NCI-H2107 treated with DMSO at 0.1 percent for 48 hours (cell line): ENCODE measurements around the gene SAV1.
"Not testable (repeated sequence)": the region's sequence is repeated elsewhere in the genome, so short reads cannot be mapped to it uniquely, and the experiment has no call there.

ENCODE experiments used
- DNase-seq: peaks from one replicate; lab custom pipeline; 2025; ENCODE audit not compliant: unreplicated experiment; lab: John Stamatoyannopoulos, UW

Gene SAV1

DNA sequence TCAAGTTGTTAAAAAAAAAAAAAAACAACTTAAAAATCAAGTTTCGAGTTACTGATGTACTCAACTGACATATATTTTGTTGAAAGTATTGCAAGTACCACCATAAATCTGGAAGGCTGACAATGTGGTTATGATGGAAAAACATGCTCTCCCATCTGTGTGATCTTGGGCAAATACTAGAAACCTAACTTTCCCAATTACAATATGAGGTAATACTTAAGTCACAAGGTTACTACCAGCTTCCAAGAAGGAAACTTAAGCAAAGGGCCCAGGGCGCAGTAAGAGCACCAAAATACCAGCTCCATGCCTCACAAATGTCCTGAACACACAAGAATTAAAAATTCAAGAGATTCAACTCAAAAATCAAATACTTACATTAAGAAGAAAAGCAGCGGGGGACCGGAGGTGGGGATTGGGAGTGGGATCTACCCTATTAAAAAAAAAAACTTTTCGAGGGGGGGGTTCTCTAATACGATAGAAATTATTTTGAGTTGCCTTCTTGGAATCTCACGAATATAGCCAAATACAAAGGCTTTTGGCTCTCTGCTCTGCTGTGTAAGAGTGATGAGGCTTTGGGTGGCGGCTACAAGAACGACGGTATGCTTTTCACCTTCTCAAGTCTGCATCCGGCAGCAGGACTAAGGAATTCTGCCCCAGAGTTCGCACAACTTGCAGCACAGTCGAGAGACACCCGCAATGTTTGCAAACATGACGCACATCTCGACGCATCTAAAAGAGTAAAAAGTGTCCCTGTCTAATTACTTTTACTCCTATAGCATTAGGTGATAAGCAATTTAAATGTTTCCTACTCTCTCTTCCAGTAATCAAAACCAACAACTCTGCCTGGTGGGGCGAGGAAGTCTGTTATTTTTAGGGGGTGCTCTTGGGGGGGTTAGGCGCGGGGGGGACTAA is 1.1 kb downstream of the SAV1 start:
- peak; percentile 36 for DNase-seq

- not testable (repeated sequence) for DNase-seq
Measured at GRCh38 chr14:50665300-50665699, 2.8 kb downstream of the SAV1 start.

GRCh38 chr14:50664579-50664978 is 3.5 kb downstream of the SAV1 start:
- not testable (repeated sequence) for DNase-seq

- no peak for DNase-seq
Measured at GRCh38 chr14:50659327-50659974, 8.7 kb downstream of the SAV1 start.

DNA sequence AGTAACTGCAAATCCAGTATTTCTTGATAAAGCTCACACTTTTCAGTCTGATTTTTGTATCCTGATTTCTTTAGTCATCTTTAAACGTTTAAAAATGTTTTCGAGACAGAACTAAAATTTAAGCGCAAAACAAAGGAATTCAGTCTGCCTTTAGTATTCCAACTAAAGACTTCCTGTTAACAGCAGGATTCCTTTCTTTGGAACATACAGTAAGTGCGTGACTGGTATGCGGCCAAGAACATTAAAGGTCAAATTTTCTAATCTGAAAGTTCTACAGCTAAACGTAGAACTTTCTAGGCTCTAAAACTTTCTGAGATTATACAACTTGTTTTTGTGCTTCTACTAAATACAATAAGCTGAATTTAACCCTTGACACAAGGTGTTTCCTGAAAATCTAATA is 9.9 kb downstream of the SAV1 start:
- no peak for DNase-seq

GRCh38 chr14:50657753-50658152 is 10.4 kb downstream of the SAV1 start:
- no peak for DNase-seq

DNA sequence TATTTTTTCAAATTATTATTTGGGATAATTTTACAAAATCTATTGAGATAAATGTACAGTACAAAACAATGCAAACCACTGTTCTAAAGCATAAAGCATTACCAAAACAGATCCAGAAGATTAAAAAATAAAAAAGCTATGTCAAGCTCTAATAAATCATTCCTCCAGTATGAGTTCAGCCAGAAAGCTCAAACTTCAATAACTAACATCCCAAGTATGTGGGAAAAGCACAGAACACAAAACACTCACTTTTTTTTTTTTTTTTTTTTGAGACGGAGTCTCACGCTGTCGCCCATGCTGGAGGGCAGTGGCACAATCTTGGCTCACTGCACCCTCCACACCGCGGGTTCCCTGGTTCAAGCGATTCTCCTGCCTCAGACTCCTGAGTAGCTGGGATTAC is 11.3 kb downstream of the SAV1 start:
- no peak for DNase-seq

DNA sequence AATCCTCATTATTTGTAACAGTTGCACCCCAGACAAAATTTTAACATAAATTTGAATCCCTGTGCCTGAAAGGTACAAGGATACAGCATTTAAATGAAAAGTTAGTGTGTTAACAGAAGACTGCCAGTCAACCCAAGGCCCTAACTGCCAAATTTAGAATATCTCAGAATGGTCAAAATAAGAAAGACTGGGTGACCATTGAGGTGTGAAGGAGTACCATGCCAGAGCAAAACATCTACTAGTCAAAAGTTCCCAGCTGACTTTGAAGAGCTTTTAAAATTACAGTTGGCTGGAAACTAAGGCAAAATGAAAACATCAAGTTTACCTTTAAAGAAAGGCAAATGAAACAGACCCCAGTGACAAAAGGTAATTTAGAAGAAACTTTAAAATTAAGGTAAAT is 18.4 kb downstream of the SAV1 start:
- no peak for DNase-seq

GRCh38 chr14:50647753-50648152 is 20.4 kb downstream of the SAV1 start:
- no peak for DNase-seq

DNA sequence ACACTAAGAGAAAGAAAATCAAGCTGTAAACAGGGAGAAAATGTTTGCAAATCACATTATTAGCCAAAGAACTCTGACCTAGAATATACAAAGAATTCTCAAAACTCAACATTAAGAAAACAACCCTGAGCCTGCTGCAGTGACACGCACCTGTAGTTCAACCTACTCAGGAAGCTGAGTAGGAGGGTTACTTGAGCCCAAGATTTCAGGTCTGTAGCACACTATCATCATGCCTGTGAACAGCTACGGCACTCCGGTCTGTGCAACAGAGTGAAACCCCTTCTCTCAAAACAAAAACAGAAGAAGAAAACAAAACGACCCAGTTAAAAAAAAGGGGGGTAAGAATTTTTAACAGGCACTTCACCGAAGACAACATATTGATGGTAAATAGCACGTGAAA is 20.8 kb downstream of the SAV1 start:
- no peak for DNase-seq

DNA sequence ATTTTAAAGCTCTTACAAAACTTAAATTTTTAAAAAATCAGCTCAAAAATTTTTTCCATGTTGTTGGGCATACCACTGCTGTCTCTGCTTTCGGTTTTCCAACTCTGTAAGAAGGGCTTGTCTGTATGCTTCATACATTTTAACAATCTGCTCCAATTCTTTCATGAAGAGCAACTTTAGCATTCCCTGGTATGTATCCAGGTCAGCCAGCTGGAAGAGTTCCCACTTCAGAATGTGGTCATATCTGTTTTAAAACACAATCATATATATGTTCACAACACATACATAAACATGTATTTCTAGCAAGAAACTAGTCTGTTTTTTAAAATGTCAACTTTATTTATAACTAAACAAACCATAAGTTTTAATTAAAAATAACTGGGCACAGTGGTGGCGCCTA is 33.0 kb downstream of the SAV1 start:
- DNase-seq = no peak

GRCh38 chr14:50633954-50634353 is 34.2 kb downstream of the SAV1 start:
- no peak for DNase-seq

- no peak for DNase-seq
Measured at GRCh38 chr14:50631408-50631821, 36.7 kb downstream of the SAV1 start.

DNA sequence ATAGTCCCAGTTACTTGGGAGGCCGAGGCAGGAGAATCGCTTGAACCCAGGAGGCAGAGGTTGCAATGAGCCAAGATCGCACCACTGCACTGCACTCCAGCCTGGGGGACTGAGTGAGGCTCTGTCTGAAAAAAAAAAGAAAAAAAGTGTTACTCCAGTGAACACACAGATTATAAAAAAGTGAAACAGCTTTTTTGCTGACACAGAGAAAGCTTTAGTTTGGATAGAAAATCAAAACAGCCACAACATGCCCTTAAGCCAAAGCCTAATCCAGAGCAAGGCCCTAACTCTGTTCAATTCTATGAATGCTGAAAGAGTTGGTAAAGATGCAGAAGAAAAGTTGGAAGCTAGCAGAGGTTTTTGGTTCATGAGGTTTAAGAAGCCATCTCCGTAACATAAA is 43.2 kb downstream of the SAV1 start:
- not testable (repeated sequence) for DNase-seq

GRCh38 chr14:50624447-50624846 is 43.7 kb downstream of the SAV1 start:
- DNase-seq = no peak

GRCh38 chr14:50622978-50623377 is 45.1 kb downstream of the SAV1 start:
- no peak for DNase-seq

DNA sequence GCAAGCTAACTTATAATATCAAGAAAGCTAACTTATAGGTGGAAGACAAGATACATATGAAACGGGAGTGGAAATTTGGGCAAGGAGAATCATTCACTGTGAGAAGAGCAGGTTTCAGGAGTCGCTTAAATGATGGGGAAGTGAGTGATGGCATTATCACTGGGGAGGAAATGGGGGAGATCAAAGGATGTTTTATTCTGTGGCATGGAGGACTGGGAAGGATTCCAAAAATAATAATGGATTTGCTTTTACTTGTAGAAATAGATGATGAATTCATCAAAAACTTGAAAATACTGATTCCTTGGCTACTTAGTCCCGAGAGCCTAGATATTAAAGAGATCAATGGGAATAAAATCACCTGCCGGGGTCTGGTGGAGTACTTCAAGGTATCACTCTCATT is 47.8 kb downstream of the SAV1 start:
- DNase-seq = no peak

- DNase-seq = peak; percentile 51
Measured at GRCh38 chr14:50619569-50620141, 48.5 kb downstream of the SAV1 start.

GRCh38 chr14:50616275-50616674 is 51.8 kb downstream of the SAV1 start:
- no peak for DNase-seq

DNA sequence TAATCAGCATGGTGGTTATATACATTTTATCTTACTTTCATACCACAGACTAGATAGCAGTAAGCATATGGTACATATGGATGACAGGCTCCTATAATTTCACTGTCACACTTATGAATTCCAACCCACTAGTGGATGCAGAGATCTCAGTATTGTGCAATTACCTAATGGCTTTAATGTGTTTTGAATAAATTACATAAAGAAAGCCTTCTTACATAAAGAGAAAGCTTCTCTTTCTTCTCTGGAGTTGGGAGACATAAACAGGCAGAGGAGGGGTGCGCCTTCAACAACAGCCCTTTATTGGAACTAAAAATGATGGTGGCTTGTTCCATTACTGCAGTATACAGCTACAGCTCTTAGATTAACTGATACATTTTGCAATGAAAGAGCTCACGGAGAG is 52.6 kb downstream of the SAV1 start:
- DNase-seq = no peak

GRCh38 chr14:50615056-50615455 is 53.0 kb downstream of the SAV1 start:
- DNase-seq = no peak

DNA sequence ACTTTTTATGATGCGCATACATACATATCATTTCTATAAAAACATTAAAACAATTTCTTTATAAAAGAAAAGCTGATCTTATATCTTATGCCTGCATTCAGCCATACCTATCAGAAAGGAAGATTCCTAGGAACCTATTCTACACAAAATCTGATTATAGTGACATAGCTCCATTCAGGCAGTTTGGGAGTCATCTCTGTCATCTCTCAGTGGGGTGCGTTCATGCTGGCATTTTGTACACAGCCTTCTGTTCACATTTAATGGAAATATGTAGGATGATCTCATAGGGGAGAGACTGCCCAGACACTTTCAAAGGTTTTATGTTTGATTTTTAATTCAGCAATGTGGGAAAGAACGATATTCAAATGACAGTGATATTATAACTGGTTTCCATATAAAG is 55.3 kb downstream of the SAV1 start:
- DNase-seq = no peak
